GM12873 (cell line): ENCODE results near the gene RAB19.

Source experiments
- CTCF ChIP-seq: IDR thresholded peaks from 2 replicates; pipeline ENCODE4 v1.5.1; 2012; ENCODE audit warnings: low read depth, mild to moderate bottlenecking, moderate library complexity, low read length, control low read depth; ENCODE audit not compliant: insufficient read depth; ENCODE audit errors: missing control alignments

Gene RAB19

GRCh38 chr7:140390466-140391190 lies 13.2 kb upstream of the RAB19 start:
- no peak for TF ChIP-seq CTCF

- no peak for TF ChIP-seq CTCF
Measured at GRCh38 chr7:140391634-140392033, 12.2 kb upstream of the RAB19 start.

GRCh38 chr7:140393756-140394306 lies 10.0 kb upstream of the RAB19 start:
- no peak for TF ChIP-seq CTCF

- peak; percentile 8 for TF ChIP-seq CTCF
Measured at GRCh38 chr7:140397784-140398750, 5.8 kb upstream of the RAB19 start, which contains the start of gene SLC37A3. Gene SLC37A3, minus strand, starts transcription at chr7:140398530. Its CDS starts 16,004 bp downstream, at chr7:140382526.

GRCh38 chr7:140398821-140399220 lies 5.0 kb upstream of the RAB19 start:
- no peak for TF ChIP-seq CTCF

- TF ChIP-seq CTCF, result no peak
Measured at GRCh38 chr7:140400381-140400780, 3.5 kb upstream of the RAB19 start.
